ENCODE measurements around the gene MEF2D. TPM values are rescaled to one million over a fixed set of nuclear protein-coding genes. Genes with fewer than 3 reads are reported as not detected.

Gene MEF2D
- total RNA-seq, 1 donor from 2014 or later: 37.8 TPM

GRCh38 chr1:156467906-156468305 lies 32.7 kb downstream of the MEF2D start:
- no peak for DNase-seq (ENCODE audit: low spot score in 2 of 2, unreplicated experiment in 2 of 2)
- Mint-ChIP-seq H3K4me1 (peaks cover 2% of the 10 kb centered on the region), H3K4me3 (no peak overlapping the region), H3K27me3 (ENCODE audit: low read depth) (no peaks in the 10 kb centered on the region), H3K27ac (no peak overlapping the region), H3K9me3 (no peaks in the 10 kb centered on the region), H3K36me3 (peaks cover 24% of the 10 kb centered on the region)
- TF ChIP-seq, protein P1, sequence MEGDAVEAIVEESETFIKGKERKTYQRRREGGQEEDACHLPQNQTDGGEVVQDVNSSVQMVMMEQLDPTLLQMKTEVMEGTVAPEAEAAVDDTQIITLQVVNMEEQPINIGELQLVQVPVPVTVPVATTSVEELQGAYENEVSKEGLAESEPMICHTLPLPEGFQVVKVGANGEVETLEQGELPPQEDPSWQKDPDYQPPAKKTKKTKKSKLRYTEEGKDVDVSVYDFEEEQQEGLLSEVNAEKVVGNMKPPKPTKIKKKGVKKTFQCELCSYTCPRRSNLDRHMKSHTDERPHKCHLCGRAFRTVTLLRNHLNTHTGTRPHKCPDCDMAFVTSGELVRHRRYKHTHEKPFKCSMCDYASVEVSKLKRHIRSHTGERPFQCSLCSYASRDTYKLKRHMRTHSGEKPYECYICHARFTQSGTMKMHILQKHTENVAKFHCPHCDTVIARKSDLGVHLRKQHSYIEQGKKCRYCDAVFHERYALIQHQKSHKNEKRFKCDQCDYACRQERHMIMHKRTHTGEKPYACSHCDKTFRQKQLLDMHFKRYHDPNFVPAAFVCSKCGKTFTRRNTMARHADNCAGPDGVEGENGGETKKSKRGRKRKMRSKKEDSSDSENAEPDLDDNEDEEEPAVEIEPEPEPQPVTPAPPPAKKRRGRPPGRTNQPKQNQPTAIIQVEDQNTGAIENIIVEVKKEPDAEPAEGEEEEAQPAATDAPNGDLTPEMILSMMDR (IDR thresholded peaks at IDR 0.05; ENCODE audit: unreplicated experiment): no peak

DNA sequence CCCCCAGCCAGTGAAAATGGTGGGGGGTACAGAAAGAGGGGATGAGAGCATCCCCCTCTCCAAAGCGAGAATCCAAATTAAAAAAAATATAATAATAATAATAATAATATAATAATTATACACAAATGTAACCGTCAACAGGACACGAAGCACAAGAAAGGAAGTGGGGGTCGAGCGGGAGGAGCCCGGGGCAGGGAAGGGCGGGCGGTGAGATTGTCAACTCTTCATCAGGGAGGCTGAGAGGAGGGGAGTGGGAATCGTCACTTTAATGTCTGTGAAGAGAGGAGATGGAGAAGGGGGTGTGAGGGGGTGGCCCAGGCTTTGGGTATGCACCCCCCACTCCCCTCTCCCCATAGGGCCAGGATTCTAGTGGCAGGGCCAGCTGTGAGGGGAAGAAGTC lies 33.2 kb downstream of the MEF2D start:
- H3K36me3 Mint-ChIP-seq: peaks cover 24% of the 10 kb centered on the region
- DNase-seq (ENCODE audit: low spot score in 2 of 2, unreplicated experiment in 2 of 2): no peak
- peaks cover 2% of the 10 kb centered on the region for H3K4me1 Mint-ChIP-seq
- H3K4me3 Mint-ChIP-seq: no peak overlapping the region
- no peak overlapping the region for H3K27ac Mint-ChIP-seq
- H3K9me3 Mint-ChIP-seq: no peaks in the 10 kb centered on the region
- H3K27me3 Mint-ChIP-seq (ENCODE audit: low read depth): no peaks in the 10 kb centered on the region
- TF ChIP-seq, protein P1 (IDR thresholded peaks at IDR 0.05; ENCODE audit: unreplicated experiment): no peak

DNA sequence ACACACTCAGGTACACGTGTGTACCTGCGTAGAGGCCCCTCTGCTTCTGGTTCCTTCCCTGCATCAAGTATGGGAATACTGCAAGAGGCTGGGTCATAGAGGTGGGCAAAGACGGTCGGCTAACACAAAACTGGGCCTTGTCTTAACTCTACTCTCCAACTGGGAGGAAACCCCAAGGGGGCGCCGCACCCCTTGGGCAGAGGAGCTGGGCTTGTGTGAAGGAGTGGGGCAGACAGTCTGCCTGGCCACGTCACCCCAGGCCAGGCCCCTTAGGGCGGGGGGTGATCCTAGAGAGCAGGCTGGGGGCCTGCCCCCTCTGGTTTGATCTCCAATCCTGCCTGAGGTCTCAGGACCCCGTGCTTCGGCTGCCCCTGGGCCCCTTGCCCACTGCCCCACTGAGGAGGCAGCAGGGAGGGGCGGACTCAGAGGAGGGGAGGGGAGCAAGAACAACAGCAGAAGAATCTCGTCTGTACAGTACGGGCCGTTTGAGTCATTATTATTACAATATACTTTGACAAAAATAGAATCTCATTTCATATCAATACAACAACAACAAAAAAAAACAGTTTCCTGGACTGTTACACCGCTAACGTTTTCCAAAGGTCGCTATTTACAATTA lies 34.7 kb downstream of the MEF2D start:
- Mint-ChIP-seq H3K27me3 (ENCODE audit: low read depth) (no peaks in the 10 kb centered on the region), H3K36me3 (peaks cover 18% of the 10 kb centered on the region), H3K9me3 (no peaks in the 10 kb centered on the region), H3K27ac (no peak overlapping the region), H3K4me1 (peaks cover 2% of the 10 kb centered on the region), H3K4me3 (no peak overlapping the region)
- TF ChIP-seq, protein P1 (IDR thresholded peaks at IDR 0.05; ENCODE audit: unreplicated experiment): no peak
- no peak for DNase-seq (ENCODE audit: low spot score in 2 of 2, unreplicated experiment in 2 of 2)

DNA sequence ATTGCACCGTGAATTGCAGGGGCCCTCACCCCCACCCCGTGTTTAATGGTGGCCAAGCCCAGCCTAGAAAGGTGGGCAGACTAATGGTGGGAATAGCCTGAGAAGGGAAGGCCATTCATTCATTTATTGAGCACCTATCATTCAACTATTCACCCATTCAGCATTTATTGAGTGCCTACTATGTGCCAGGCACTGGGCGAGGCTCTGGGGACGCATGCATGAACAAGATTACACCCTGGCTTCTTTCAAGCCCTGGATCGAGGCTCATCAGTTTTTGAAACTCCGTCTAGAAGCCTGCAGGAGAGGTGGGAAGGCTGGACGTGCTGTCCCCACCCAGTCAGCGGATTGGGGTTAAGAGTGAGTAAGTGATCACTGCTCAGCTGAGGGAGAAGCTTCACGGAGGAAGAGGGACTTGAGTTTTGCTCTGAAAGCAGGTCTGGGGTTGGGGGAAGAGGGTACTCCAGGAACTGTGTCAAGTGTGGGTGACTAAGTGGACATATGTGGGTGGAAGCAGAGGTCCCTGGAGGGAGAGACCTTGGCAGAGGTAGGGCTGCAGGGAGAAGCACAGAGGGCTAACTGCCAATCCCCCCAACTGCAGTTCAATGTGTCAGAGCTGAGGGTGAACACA lies 35.6 kb downstream of the MEF2D start:
- no peaks in the 10 kb centered on the region for H3K27me3 Mint-ChIP-seq (ENCODE audit: low read depth)
- no peak overlapping the region for H3K4me3 Mint-ChIP-seq
- peaks cover 2% of the 10 kb centered on the region for H3K4me1 Mint-ChIP-seq
- H3K27ac Mint-ChIP-seq: no peak overlapping the region
- no peak for DNase-seq (ENCODE audit: low spot score in 2 of 2, unreplicated experiment in 2 of 2)
- H3K9me3 Mint-ChIP-seq: no peaks in the 10 kb centered on the region
- TF ChIP-seq, protein P1 (IDR thresholded peaks at IDR 0.05; ENCODE audit: unreplicated experiment): no peak
- peaks cover 18% of the 10 kb centered on the region for H3K36me3 Mint-ChIP-seq

DNA sequence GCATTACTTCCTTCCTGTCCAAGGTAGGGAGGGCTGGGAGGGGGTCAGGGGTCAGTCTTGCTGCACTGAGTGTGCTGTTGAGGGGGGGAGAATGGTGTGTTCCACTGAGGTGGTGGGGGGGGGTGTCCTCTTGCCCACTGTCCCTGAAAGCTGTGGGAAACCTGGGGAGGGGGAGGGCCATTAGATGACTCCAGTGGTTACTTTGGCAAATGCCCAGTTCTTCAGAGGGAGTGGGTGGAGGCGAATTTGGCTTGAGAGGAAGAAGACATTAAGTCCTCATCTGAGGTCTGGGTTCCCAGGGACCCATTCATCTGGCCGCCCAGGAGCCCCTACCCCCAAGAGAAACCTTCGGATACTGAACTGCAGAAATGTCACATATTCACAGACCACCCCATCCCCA lies 36.2 kb downstream of the MEF2D start:
- Mint-ChIP-seq H3K9me3 (no peaks in the 10 kb centered on the region), H3K27me3 (ENCODE audit: low read depth) (no peaks in the 10 kb centered on the region), H3K4me1 (peaks cover 2% of the 10 kb centered on the region), H3K36me3 (peaks cover 18% of the 10 kb centered on the region), H3K4me3 (no peak overlapping the region), H3K27ac (no peak overlapping the region)
- TF ChIP-seq, protein P1 (IDR thresholded peaks at IDR 0.05; ENCODE audit: unreplicated experiment): no peak
- DNase-seq (ENCODE audit: low spot score in 2 of 2, unreplicated experiment in 2 of 2): no peak

All from mesothelial cell of epicardium (in vitro differentiated cells).